Prostate gland (tissue), 2 donors: ENCODE measurements around the gene RENBP.

ENCODE experiments used
- POLR2A ChIP-seq: fragments of 450-650 bp; IDR thresholded peaks from one replicate; pipeline ENCODE4 v1.6.1; 2016; ENCODE audit warnings: antibody characterized with exemption, mild to moderate bottlenecking
- POLR2AphosphoS5 ChIP-seq: sonication (generic); formaldehyde crosslinking; IDR thresholded peaks from one replicate; pipeline ENCODE4 v1.6.1; 2017; ENCODE audit warnings: antibody characterized with exemption
- TF ChIP-seq, protein P1 (sequence below), 4 experiments: fragments of 200-600 bp in 2 of 4; fragments of 450-650 bp in 2 of 4; sonication (generic) in 2 of 4; IDR thresholded peaks; 1 replicate in 3 of 4; 2 replicates in 1 of 4; pipeline ENCODE4 v1.5.1; 2016 to 2019; ENCODE audit warnings: antibody characterized with exemption in 4 of 4, mild to moderate bottlenecking in 2 of 4, moderate library complexity in 2 of 4

DNA sequence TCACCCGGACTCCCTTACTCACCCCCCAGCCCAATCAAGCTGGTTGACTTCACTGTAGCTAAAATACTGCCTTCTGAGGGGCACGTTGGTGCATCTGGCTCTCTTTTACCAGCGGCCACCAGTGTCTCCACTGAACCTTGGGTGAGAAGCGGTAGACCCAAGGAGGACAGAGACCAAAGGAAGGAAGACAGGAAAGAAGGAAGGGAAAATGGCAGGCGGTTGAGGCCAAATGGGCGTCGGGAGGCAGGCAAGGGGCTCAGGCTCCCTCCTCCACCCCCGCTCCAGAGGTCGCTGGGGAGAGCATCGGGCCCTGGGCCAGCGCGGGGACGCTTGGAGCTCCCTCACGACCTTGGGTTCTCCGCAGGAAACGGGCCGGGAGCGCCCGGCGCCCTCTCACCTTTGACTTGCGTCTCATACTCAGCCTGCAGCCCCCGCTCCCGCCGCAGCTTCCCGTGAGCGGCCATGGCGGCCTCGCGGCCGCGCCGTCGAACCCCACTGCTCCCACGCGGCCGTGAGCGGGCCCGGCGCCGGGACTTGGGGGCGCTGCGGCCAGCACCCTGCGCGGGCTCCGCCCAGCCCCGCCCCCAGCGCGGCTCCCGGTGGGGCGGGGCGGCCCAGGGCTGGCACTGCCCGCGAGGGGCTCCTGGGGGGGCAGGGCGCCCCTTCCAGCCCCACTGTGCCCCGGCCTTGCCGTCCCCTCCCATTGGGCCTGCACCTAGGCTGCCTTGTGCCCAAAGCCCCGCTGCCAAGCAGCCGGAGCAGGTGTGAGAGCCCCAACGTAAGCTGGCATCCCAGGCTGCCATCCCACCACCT, 18.5 kb downstream of the RENBP start, which contains the start of gene ARHGAP4:
- TF ChIP-seq, protein P1, sequence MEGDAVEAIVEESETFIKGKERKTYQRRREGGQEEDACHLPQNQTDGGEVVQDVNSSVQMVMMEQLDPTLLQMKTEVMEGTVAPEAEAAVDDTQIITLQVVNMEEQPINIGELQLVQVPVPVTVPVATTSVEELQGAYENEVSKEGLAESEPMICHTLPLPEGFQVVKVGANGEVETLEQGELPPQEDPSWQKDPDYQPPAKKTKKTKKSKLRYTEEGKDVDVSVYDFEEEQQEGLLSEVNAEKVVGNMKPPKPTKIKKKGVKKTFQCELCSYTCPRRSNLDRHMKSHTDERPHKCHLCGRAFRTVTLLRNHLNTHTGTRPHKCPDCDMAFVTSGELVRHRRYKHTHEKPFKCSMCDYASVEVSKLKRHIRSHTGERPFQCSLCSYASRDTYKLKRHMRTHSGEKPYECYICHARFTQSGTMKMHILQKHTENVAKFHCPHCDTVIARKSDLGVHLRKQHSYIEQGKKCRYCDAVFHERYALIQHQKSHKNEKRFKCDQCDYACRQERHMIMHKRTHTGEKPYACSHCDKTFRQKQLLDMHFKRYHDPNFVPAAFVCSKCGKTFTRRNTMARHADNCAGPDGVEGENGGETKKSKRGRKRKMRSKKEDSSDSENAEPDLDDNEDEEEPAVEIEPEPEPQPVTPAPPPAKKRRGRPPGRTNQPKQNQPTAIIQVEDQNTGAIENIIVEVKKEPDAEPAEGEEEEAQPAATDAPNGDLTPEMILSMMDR (IDR thresholded peaks at IDR 0.05): no peak
- TF ChIP-seq POLR2AphosphoS5: no peak
- no peak for TF ChIP-seq POLR2A
